PFSK-1 (cell line): ENCODE data around the gene NELFB.

Experiments used
- FOXP2 ChIP-seq: optimal IDR thresholded peaks from 2 replicates; pipeline ENCODE3; 2011; ENCODE audit warnings: borderline replicate concordance, control low read depth, inconsistent platforms; ENCODE audit not compliant: insufficient read depth; ENCODE audit errors: extremely low read length, extremely low read depth
- POLR2AphosphoS5 ChIP-seq: IDR thresholded peaks from 2 replicates; pipeline ENCODE4 v1.6.1; 2012; ENCODE audit warnings: low read depth, mild to moderate bottlenecking, control low read depth, low read length, moderate library complexity
- TAF1 ChIP-seq: IDR thresholded peaks from 2 replicates; pipeline ENCODE4 v1.6.1; 2012; ENCODE audit warnings: low read length, control low read depth, borderline replicate concordance; ENCODE audit not compliant: insufficient read depth
- TF ChIP-seq, protein P1 (sequence below), 2 experiments: IDR thresholded peaks; 2 replicates each; pipeline versions ENCODE4 v1.6.1 to v1.8.0; 2011 to 2012; ENCODE audit warnings: low read depth in 2 of 2, low read length in 2 of 2, control low read depth in 1 of 2, inconsistent platforms in 1 of 2, mild to moderate bottlenecking in 1 of 2, moderate library complexity in 1 of 2; ENCODE audit not compliant: insufficient read depth in 1 of 2

- TF ChIP-seq TAF1 = no peak
- TF ChIP-seq, protein P1, sequence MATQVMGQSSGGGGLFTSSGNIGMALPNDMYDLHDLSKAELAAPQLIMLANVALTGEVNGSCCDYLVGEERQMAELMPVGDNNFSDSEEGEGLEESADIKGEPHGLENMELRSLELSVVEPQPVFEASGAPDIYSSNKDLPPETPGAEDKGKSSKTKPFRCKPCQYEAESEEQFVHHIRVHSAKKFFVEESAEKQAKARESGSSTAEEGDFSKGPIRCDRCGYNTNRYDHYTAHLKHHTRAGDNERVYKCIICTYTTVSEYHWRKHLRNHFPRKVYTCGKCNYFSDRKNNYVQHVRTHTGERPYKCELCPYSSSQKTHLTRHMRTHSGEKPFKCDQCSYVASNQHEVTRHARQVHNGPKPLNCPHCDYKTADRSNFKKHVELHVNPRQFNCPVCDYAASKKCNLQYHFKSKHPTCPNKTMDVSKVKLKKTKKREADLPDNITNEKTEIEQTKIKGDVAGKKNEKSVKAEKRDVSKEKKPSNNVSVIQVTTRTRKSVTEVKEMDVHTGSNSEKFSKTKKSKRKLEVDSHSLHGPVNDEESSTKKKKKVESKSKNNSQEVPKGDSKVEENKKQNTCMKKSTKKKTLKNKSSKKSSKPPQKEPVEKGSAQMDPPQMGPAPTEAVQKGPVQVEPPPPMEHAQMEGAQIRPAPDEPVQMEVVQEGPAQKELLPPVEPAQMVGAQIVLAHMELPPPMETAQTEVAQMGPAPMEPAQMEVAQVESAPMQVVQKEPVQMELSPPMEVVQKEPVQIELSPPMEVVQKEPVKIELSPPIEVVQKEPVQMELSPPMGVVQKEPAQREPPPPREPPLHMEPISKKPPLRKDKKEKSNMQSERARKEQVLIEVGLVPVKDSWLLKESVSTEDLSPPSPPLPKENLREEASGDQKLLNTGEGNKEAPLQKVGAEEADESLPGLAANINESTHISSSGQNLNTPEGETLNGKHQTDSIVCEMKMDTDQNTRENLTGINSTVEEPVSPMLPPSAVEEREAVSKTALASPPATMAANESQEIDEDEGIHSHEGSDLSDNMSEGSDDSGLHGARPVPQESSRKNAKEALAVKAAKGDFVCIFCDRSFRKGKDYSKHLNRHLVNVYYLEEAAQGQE (IDR thresholded peaks at IDR 0.05; ENCODE audit: insufficient read depth in 1 of 2, low read depth in 2 of 2, low read length in 2 of 2) = no peak
- TF ChIP-seq FOXP2 = no peak
- no peak for TF ChIP-seq POLR2AphosphoS5
Observed at GRCh38 chr9:137312852-137313325, 57.8 kb downstream of the NELFB start.
